Hematopoietic multipotent progenitor cell treated with erythropoietin and hydrocortisone succinate and interleukin-3 and kit ligand, for 6 days (in vitro differentiated cells): ENCODE results near the gene CCDC27.

Source experiments
- DNase-seq: peaks from one replicate; pipeline ENCODE4 v3.0.0-alpha.2; 2015

Gene CCDC27

GRCh38 chr1:3777647-3778589 lies 25.7 kb downstream of the CCDC27 start:
- peak; percentile 23 for DNase-seq

- DNase-seq: peak; percentile 36
Measured at GRCh38 chr1:3778590-3779264, 26.5 kb downstream of the CCDC27 start.

GRCh38 chr1:3779265-3779911 lies 27.1 kb downstream of the CCDC27 start:
- DNase-seq: peak; percentile 32

- DNase-seq: peak; percentile 20
Measured at GRCh38 chr1:3779912-3780416, 27.7 kb downstream of the CCDC27 start.

- no peak for DNase-seq
Measured at GRCh38 chr1:3780901-3781300, 28.7 kb downstream of the CCDC27 start.

- no peak for DNase-seq
Measured at GRCh38 chr1:3783651-3784474, 31.6 kb downstream of the CCDC27 start.

- DNase-seq: no peak
Measured at GRCh38 chr1:3785045-3785444, 32.8 kb downstream of the CCDC27 start.

- DNase-seq: peak; percentile 63
Measured at GRCh38 chr1:3785456-3786157, 33.4 kb downstream of the CCDC27 start.

- no peak for DNase-seq
Measured at GRCh38 chr1:3786468-3787348, 34.5 kb downstream of the CCDC27 start.

- DNase-seq: no peak
Measured at GRCh38 chr1:3787349-3787715, 35.1 kb downstream of the CCDC27 start.

- DNase-seq: no peak
Measured at GRCh38 chr1:3787745-3788605, 35.7 kb downstream of the CCDC27 start.

GRCh38 chr1:3788756-3789420 lies 36.6 kb downstream of the CCDC27 start:
- no peak for DNase-seq

GRCh38 chr1:3789421-3790300 lies 37.4 kb downstream of the CCDC27 start:
- DNase-seq: no peak

- DNase-seq: no peak
Measured at GRCh38 chr1:3790500-3790923, 38.3 kb downstream of the CCDC27 start.

GRCh38 chr1:3790952-3791351 lies 38.7 kb downstream of the CCDC27 start:
- no peak for DNase-seq

GRCh38 chr1:3795453-3796214 lies 43.4 kb downstream of the CCDC27 start:
- DNase-seq: peak; percentile 27
